HG03097 (cell line): ENCODE data around the gene STAG2.

Experiments
- ATAC-seq: cut with Tn5 transposase; IDR thresholded peaks from one replicate; pipeline ENCODE4 v1.9.1; 2021; ENCODE audit not compliant: unreplicated experiment, low FRiP score

STAG2 gene

DNA sequence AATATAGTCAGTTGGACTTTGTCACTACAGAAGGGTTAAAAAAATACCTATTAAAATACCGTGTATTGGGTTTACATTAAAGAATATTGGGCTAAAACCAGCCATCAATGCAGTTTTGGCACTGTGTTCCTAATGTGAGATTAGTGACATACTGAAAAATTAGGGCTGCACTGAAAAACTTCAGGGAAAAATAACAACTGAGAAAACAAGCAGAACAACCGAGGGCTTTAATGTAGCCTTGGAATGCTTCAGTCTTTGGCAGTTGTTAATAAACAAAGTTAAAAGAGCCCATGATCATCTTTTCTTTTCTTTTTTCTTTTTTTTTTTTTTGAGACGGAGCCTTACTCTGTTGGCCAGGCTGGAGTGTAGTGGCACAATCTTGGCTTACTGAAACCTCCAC lies 12.4 kb downstream of the STAG2 start:
- ATAC-seq: no peak

DNA sequence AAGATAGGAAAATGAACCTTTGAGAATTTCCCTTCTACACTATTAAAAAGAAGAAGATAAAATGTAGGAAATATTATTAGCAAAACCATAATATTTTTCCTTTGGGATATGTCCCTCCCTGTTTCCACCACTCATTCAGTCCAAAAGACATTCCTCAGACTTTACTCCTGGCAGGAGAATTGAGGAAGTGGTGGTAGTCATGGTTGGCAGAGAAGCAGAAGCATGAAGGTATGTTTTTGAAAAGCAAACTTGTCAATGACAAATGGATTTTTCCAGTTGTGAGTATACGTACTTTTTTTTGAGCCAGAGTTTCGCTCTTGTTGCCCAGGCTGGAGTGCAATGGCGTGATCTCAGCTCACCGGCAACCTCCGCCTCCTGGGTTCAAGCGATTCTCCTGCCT lies 13.7 kb downstream of the STAG2 start:
- no peak for ATAC-seq

DNA sequence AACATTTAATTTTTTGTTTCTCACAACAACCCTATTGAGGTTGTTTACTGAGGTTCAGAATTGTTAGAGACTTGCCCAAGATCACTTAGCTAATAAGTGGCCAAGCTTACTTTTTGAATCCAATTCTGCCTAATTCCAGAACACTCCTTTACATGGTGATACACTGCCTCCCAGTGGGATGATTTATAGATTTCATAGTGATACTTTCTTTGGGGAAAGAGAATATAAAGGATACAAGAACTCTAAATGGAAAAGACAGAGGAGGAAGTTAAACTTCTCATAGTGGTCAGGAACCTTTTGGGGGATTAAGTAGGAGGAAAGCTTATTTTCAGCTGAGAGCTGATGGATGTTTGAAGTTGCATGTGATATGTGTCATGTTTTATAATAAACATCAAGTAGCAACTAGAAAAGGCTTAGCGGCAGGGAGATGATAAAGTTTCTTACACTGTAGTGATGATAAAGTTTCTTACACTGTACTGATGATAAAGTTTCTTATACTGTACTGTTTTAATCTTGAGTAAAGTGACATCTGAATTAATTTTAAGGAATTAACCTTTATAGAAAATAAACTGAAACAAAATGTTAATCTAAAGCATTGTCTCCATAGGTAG lies 15.3 kb downstream of the STAG2 start:
- no peak for ATAC-seq

DNA sequence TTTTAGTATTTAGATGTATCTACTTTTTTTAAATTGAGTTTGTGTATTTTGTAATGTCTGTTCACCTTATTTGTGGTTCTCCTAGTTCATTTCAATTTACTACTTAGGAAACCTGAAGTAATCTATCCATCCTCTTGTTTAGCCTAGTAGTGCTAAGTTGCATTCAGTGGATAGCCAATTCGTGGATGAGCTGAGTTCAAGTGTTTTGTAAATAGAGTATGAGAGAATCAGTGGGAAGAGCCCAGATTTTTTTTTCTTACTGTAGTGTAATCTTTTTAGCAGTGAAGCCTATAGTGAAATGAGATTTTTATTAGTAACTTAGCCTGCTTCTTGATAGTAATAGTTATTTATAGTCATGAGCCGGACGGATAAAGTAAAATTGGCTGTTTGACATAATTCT lies 21.7 kb downstream of the STAG2 start:
- no peak for ATAC-seq

DNA sequence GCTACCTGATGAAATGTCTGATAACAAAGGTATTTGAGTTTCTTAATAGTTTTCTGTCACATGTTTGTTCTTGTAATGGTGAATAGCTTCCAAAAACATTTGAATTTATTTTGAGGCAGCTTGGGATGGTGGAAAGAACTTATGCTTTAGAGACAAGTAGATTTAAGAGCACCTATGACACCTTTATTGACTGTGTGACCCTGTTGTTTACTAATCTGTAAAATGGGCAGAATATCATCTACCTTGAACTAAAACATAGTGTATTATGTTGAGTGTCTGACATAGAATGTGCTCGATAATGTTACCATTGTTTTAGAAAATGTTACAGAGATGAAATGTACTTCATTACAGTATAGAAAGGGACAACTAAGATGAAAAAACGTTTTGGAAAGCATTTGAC lies 24.9 kb downstream of the STAG2 start:
- ATAC-seq: no peak

DNA sequence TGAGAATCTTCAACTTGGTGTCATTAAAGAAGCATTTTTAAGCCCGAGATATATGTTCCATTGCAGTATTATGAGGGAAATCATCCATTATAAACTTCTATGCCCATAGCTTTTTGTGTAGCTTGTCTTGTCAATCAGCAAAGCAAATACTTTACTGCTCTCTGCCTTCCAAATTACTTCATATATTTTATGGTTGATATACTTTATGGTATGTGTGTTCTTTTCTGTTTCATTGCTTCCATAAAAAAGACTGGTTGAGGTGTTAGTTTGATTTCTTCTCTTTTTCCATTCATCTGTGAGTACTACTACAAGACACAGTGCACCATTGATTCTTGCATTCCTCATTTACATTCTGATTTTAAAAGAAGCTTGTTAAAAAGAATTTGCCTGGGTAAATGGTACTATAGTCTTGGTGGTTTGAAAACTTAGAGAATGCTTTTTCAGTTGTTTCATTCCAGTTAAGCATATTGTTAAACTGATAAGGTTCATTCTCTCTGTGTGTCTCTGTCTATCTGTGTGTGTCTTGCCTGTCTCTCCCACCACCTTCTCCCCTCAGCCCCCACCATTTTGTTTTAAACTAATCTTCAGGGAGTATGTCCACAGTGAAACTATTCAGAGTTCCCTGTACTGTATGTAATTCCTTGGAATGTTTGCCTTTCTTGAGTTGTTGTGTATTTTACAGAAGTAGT lies 27.1 kb downstream of the STAG2 start:
- ATAC-seq: no peak

DNA sequence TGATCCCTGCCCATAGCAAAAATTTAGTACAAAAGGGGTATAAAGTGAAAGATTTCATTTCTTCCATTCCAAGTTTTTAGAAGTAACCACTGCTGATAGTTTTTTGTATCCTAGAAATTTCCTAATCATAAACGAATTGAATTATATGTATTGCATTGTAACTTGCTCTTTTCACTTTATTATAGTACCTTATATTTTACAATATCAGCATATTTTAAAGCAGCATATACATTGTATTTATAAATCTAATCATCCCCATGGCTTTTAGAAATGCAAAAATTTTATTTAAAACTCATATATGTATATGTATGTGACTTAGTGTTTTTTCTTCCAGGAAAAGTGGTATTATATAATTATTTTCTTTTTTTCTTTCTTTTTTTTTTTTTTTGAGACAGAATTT lies 27.7 kb downstream of the STAG2 start:
- ATAC-seq: no peak

DNA sequence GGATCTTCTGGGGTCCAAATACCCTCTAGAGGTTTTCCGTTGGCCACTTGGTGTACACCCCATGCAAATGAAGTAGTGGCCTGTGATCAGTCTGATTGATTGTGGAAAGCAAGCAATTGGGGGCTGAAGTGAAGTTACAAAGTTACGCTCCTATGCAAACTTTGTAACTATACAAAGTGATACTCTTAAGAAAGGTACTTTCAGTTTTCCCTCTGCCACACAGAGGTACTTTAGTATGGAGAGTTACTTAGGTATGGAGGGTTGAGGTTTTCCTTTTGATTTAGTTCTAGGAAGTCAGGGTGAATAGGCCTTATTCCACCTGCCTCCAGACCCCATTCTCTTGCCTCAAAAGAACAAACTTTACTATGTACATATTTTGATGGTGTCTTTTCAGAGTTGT lies 28.7 kb downstream of the STAG2 start:
- no peak for ATAC-seq

DNA sequence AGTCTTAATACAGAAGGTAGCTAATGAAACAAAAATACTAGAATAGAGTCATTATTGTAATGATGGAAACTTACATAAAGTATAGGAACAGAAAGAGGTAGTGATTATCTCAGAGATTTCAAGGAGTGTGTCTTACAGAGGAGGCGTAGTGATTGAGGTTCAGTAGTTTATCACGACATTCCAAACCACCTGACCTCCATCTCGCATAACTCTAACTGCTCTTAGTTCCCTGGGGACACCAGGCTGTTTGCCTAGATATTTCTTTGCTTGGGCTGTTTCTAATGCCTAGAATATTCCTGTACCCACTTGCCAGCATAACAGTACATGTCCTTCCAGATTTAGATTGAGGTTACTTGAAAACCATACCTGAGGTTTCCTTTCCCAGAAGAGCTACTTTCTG lies 29.1 kb downstream of the STAG2 start:
- no peak for ATAC-seq

DNA sequence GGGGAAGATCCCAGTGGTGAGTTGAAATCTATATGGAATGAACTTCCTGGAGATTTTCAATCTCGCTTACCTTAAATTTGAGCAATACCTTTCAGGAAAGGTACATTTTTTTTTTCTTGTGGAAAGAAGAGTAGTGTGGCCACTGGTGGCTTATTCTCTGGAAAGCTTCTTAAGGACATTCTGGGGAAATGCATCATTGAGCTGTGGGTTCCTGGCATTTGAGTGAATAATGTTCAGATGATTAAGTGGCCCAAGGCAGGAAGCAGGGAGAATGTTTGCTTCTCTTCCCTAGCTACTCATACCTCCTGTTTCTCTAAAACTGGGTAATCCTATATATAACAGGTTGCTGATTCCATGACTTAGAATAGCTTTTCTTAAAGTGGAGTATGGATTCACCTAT lies 31.8 kb downstream of the STAG2 start:
- no peak for ATAC-seq

DNA sequence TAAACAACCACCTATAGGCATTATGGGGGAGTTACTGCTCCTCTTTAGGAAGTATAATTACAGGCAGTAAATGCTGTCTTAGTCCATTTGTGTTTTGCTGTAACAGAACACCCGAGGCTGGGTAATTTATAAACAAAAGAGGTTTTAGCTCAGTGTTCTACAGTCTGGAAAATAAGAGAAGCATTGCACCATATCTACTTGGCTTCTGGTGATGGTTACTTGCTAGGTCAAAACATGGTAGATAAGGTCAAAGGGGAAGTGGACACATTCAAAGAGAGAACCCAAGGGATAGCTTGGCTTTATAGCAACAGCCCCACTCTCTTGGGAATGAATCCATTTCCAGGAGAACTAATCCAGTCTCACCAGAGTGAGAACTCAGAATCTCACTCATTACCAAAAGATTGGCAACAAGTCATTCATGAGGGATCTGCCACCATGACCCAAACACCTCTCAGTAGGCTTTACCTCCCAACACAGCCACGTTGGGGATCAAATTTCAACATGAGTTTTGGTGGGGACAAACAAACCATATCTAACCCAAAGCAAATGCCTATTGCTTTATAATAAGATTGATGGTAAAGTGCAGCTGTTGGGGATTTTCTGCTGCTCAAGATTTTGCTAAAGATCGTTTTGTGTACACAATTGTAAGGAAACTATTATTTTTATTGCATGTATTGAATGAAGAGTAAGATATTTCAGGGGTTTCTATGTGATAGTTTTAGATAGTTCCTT lies 32.6 kb downstream of the STAG2 start:
- ATAC-seq: no peak

DNA sequence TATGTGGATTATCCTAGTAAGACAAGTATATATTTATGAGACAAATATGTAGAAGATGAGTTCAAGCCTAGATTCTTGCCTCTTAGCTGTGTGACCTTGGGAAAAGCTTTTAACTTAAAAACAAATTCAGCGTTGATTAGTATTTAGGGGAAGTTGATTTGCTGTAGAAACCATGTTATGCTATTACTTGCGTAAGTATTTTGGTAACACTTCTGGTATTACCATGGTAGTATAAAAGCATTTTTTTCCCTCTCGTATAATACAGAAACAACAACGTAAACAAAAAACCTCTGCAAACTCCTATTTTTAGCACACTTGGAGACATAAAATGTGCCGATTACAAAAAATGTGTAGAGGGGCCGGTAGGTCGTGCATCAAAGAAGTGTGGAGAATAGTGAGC lies 33.2 kb downstream of the STAG2 start:
- ATAC-seq: no peak

DNA sequence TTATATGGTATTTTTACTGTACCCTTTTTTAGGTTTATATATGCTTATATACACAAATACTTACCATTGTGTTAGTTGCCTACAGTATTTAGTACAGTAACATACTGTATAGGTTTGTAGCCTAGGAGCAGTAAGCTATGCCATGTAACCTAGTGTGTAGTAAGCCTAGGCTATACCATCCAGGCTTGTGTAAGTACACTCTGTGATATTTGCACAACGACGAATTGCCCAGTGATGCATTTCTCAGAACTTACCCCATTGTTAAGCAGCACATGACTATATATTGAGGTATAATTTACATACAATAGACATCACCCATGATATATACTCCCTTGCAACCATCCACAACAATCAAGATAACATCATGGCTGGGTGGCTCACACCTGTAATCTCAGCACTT lies 40.1 kb downstream of the STAG2 start:
- no peak for ATAC-seq

DNA sequence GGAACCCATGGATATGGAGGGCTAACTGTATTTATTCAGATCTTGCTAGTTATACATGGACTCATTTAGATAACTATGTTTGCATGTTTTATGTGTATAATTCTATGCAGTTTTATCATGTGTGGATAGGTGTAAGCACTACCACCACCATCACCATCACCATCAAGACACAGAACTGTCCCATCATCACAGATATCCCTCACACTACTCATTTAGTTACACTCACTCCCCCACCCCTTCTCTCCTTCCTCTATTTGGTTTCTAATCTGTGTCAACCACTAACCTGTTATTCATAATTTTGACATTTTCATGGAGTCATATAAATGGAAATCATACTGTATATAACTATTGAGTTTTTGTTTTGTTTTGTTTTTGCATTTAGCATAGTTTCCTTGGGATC lies 43.7 kb downstream of the STAG2 start:
- no peak for ATAC-seq

DNA sequence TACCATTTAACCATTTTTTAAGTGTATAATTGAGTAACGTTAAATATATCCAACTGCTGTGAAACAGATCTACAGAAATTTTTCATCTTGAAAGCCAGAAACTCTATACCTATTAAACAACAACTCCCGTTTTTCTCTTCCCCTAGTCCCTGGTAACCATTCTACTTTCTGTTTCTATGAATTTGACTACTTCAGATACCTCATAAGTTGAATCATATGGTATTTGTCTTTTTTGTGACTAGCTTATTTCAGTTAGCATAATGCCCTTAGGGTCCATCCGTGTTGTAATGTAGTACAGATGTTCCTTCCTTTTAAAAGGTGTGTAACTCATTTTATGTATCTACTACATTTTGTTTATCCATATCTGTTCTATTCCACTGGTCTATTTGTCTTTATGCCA lies 48.7 kb downstream of the STAG2 start:
- no peak for ATAC-seq

DNA sequence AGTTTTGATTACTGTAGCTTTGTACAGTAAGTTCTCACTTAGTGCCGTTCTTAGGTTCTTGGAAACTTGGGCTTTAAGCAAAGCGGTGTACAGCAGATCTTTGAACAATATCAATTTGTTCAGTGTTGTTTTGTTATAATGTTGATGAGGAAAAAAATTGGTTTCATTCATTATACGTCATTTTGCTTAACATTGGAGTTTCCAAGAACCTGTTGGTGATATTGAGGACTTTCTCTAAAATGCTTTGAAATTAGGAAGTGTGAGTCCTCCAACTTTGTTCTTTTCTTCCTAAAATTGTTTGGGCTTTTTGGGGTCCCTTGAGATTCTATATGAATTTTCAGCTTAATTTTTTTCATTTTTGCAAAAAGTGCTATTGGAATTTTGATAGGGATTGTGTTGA lies 49.1 kb downstream of the STAG2 start:
- no peak for ATAC-seq

DNA sequence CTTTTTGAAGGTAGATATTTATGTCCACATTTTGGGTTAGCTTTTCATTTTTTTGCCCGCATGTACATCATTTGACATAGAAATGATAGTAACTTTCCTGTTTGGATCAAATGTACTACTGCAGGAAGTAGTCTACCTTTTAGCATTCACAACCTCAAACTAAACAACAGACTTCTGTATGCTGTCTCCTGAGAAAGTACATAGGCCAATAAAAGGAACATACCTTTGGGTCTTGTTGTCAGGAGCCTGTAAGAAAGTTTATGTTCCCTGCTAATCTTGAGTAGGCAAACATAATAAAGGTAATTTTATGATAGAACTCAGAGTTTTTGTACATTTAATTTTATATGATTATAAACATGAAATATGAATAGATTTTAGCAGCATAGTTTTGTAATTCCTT lies 54.2 kb downstream of the STAG2 start:
- ATAC-seq: no peak

DNA sequence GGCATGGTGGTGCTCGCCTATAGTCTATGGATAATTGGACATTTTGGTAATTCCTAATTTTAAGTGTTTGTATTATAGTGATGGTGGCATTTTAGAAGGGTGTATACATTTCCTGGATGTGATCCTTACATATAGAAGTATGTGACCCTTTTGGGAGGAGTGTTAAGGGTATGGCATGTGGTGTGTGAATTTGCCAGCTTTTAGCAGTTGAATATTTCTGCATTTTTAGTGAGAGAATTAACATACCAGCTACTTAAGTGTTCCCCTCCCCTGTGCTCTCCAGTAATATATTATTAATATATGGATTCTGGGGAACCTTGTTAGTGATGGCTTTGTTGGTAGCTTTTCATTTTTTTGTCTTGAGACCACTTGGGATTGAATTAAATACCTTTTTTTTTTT lies 55.3 kb downstream of the STAG2 start:
- no peak for ATAC-seq

DNA sequence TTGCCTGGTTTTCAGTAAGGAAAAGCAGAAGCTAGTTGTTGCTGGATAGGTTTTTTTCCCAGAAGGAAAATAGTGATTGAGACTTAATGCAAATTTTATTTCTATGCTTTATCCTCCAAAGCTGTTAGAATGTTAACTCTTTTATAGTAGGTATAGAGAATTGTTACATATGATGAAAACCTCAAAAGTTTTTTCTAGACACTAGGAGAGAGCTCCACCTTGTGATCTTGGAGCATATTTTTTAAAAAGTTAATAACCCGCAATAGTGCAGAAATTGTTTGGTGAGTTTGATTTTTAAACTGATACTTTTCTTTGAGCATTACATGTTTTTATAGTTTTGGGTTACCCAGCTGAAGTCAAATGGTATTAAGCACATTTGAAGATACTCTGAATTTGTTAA lies 56.5 kb downstream of the STAG2 start:
- no peak for ATAC-seq

DNA sequence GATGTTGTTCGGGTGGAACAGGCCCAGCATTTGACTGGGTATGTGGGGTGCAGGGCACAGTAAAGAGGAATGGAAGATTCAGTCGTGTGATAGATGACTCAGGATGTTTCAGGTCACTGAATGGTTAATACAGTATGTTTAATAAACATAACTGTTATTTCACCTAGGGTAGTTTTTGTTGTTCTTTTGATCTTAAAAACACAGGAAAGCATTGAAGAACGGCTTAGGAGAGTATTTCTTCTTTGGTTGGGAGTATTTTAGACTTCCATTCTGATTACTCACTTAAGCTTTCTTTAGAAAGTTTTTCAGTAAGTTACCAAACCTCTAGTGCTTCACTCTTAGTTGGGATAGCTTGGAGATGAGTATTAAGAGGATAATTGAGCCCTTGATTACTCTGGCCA lies 62.3 kb downstream of the STAG2 start:
- no peak for ATAC-seq

DNA sequence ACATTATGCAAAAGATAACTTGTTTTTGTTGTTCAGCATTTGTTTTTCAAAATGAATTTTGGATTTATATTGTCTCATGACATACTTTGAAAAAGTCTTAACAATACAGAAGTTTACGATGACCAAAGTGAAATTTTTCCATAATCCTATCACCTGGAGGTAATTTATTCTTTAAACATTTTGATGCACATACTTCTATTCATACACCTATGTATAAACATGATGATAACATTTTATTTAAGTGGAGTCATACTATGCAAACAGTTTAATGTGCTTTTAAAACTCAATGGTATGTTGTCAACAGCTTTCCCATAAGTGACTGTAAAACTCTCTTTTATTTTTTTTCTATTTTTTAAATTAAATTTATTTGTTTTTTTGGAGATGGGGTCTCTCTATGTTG lies 65.0 kb downstream of the STAG2 start:
- ATAC-seq: no peak

DNA sequence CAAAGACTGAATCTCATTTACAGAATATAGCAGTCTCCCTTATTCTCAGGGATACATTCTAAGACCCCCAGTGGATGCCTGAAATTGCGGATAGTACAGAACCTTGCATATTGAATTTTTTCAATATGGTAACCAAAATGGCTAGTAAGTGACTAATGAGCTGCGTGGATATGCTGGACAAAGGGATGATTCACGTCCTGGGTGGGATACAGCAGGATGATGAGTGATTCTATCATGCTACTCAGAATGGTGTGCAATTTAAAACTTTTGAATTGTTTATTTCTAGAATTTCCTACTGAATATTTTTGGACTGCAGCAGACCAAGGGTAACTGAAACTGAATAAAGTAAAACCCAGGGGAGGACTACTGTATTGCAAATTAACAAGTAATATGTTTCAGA lies 66.7 kb downstream of the STAG2 start:
- no peak for ATAC-seq
